ENCODE data around the gene CGB7. TPM values are rescaled to one million over a fixed set of nuclear protein-coding genes. Genes with fewer than 3 reads are reported as not detected.
"Not testable (repeated sequence)": the region's sequence is repeated elsewhere in the genome, so short reads cannot be mapped to it uniquely, and the experiment has no call there.

The CGB7 gene
- total and polyA plus RNA-seq, 2 of the 13 experiments (the other 11 are each of a cell fraction or from before 2014, with no cell fraction given), result 0.07 TPM; not detected in 1

GRCh38 chr19:49031642-49032301 lies 25.8 kb downstream of the CGB7 start, which contains the start of gene CGB2 (continued):
- TF ChIP-seq ATF2 (CRISPR knock-in tag; IDR thresholded peaks at IDR 0.05) (peak; percentile 31; the same call in 1 of the 2 replicates), STAG1 (CRISPR knock-in tag; IDR thresholded peaks at IDR 0.05) (0 out of 2 replicates have a peak, but pooled peaks have one; percentile 14)

GRCh38 chr19:49030323-49030722 lies 27.2 kb downstream of the CGB7 start:
- CTCF ChIA-PET (ENCODE audit: low intra/inter-chr PET ratio, low total read pairs); in situ Hi-C loops (cut with HindIII; ENCODE audit: extremely low pct_ligation_motif_present, low pct_unique_long_range_greater_than_20kb): not testable (repeated sequence)

GRCh38 chr19:49029749-49030148 lies 27.8 kb downstream of the CGB7 start:
- H3K4me2 ChIP-seq (ENCODE audit: low read depth, low read length); H3K4me1 ChIP-seq (ENCODE audit: insufficient read depth, low read length); BruUV-seq (replicated peaks); H3K36me3 ChIP-seq (replicated peaks in 1 of 2; ENCODE audit: control insufficient read depth in 1 of 2, insufficient read depth in 2 of 2, low read length in 2 of 2); in situ Hi-C loops (cut with HindIII; ENCODE audit: extremely low pct_ligation_motif_present, low pct_unique_long_range_greater_than_20kb); DNase-seq (ENCODE audit: low spot score); intact Hi-C loops (cut with micrococcal nuclease; ENCODE audit: unreplicated experiment); POLR2A ChIA-PET; H3K9ac ChIP-seq (ENCODE audit: insufficient read depth, low read depth, low read length); H3K79me2 ChIP-seq (ENCODE audit: insufficient read depth, low read length); H3K4me3 ChIP-seq (replicated peaks in 1 of 3; ENCODE audit: insufficient read depth in 1 of 3, low read depth in 2 of 3, low read length in 3 of 3); H3K27ac ChIP-seq (ENCODE audit: extremely low read length, insufficient read depth, low read length); FAIRE-seq; H4K20me1 ChIP-seq (ENCODE audit: insufficient read depth, low read length); H3K27me3 ChIP-seq (ENCODE audit: control insufficient read depth in 1 of 2, insufficient read depth in 2 of 2, low read length in 2 of 2); H2AFZ ChIP-seq (ENCODE audit: low read length); H3K9me3 ChIP-seq (ENCODE audit: low read length); CTCF ChIA-PET (ENCODE audit: low intra/inter-chr PET ratio, low total read pairs); ATAC-seq: not testable (repeated sequence)
- 14% methylated on average over 2 of the region's 14 CpGs for WGBS (ENCODE audit: low lambda C conversion rate)

More at GRCh38 chr19:49030323-49030722, 27.2 kb downstream of the CGB7 start:
- DNase-seq (ENCODE audit: low spot score); intact Hi-C loops (cut with micrococcal nuclease; ENCODE audit: unreplicated experiment); H4K20me1 ChIP-seq (ENCODE audit: insufficient read depth, low read length); H2AFZ ChIP-seq (ENCODE audit: low read length); H3K4me3 ChIP-seq (replicated peaks in 1 of 3; ENCODE audit: insufficient read depth in 1 of 3, low read depth in 2 of 3, low read length in 3 of 3); H3K4me2 ChIP-seq (ENCODE audit: low read depth, low read length); BruUV-seq (replicated peaks); H3K36me3 ChIP-seq (replicated peaks in 1 of 2; ENCODE audit: control insufficient read depth in 1 of 2, insufficient read depth in 2 of 2, low read length in 2 of 2); H3K9me3 ChIP-seq (ENCODE audit: low read length); H3K27me3 ChIP-seq (ENCODE audit: control insufficient read depth in 1 of 2, insufficient read depth in 2 of 2, low read length in 2 of 2); H3K4me1 ChIP-seq (ENCODE audit: insufficient read depth, low read length); POLR2A ChIA-PET; H3K27ac ChIP-seq (ENCODE audit: extremely low read length, insufficient read depth, low read length); FAIRE-seq; ATAC-seq; H3K9ac ChIP-seq (ENCODE audit: insufficient read depth, low read depth, low read length); H3K79me2 ChIP-seq (ENCODE audit: insufficient read depth, low read length): not testable (repeated sequence)
- 45% methylated on average over 4 of the region's 8 CpGs for WGBS (ENCODE audit: low lambda C conversion rate)

- POLR2A ChIA-PET, result not testable (repeated sequence)
Measured at GRCh38 chr19:49028686-49029085, 28.9 kb downstream of the CGB7 start.

More at GRCh38 chr19:49028686-49029085, 28.9 kb downstream of the CGB7 start:
- FAIRE-seq; H3K27ac ChIP-seq (ENCODE audit: extremely low read length, insufficient read depth, low read length); H3K4me2 ChIP-seq (ENCODE audit: low read depth, low read length); H3K9ac ChIP-seq (ENCODE audit: insufficient read depth, low read depth, low read length); H3K79me2 ChIP-seq (ENCODE audit: insufficient read depth, low read length); CTCF ChIA-PET (ENCODE audit: low intra/inter-chr PET ratio, low total read pairs); H3K9me3 ChIP-seq (ENCODE audit: low read length); ATAC-seq; H3K27me3 ChIP-seq (ENCODE audit: control insufficient read depth in 1 of 2, insufficient read depth in 2 of 2, low read length in 2 of 2); DNase-seq (ENCODE audit: low spot score); in situ Hi-C loops (cut with HindIII; ENCODE audit: extremely low pct_ligation_motif_present, low pct_unique_long_range_greater_than_20kb); H2AFZ ChIP-seq (ENCODE audit: low read length); H3K36me3 ChIP-seq (replicated peaks in 1 of 2; ENCODE audit: control insufficient read depth in 1 of 2, insufficient read depth in 2 of 2, low read length in 2 of 2); H3K4me1 ChIP-seq (ENCODE audit: insufficient read depth, low read length); H3K4me3 ChIP-seq (replicated peaks in 1 of 3; ENCODE audit: insufficient read depth in 1 of 3, low read depth in 2 of 3, low read length in 3 of 3); intact Hi-C loops (cut with micrococcal nuclease; ENCODE audit: unreplicated experiment); H4K20me1 ChIP-seq (ENCODE audit: insufficient read depth, low read length); BruUV-seq (replicated peaks): not testable (repeated sequence)
- WGBS (ENCODE audit: low lambda C conversion rate), result 28% methylated on average over 6 of the region's 9 CpGs
